Colonic mucosa (tissue), 4 donors: ENCODE results near the gene ATAD1. TPM values are rescaled to one million over a fixed set of nuclear protein-coding genes. Genes with fewer than 3 reads are reported as not detected.
"Not testable (repeated sequence)": the region's sequence is repeated elsewhere in the genome, so short reads cannot be mapped to it uniquely, and the experiment has no call there.

Source experiments
- DNase-seq: peaks from one replicate; pipeline ENCODE4 v3.0.0-alpha.2; 2020
- H3K27ac ChIP-seq: fragments of 200-600 bp; one replicate; pipeline ENCODE4 v1.8.0; 2021
- H3K27me3 ChIP-seq: fragments of 200-600 bp; one replicate; pipeline ENCODE4 v1.8.0; 2021
- H3K36me3 ChIP-seq: fragments of 200-600 bp; one replicate; pipeline ENCODE4 v1.8.0; 2021
- H3K4me1 ChIP-seq: fragments of 200-600 bp; one replicate; pipeline ENCODE4 v1.8.0; 2021; ENCODE audit warnings: mild to moderate bottlenecking
- H3K4me3 ChIP-seq: fragments of 200-600 bp; one replicate; pipeline ENCODE4 v1.8.0; 2021
- H3K9ac ChIP-seq, 2 donors: one replicate each; pipeline ENCODE4 v1.7.0; 2013; ENCODE audit warnings: control low read depth in 2 of 2, low read depth in 2 of 2, low read length in 2 of 2
- H3K9me3 ChIP-seq: fragments of 200-600 bp; one replicate; pipeline ENCODE4 v1.8.0; 2021
- CTCF ChIP-seq: fragments of 200-600 bp; IDR thresholded peaks from one replicate; pipeline ENCODE4 v1.8.0; 2022; ENCODE audit warnings: antibody characterized with exemption, mild to moderate bottlenecking
- intact Hi-C: fragments of 100-400 bp; cut with DNase I; formaldehyde crosslinking; loops from one replicate; pipeline ENCODE4 v1.14.1; 2022
- total RNA-seq, 2 donors: library from RNA; stranded (reverse); fragmentation: NEBNext Ultra II Directional in 1 of 2; extraction: Animal tissue kit (Norgen Biotek cat#: 25700) in 1 of 2; gene quantifications; one replicate each; pipeline ENCODE4 v1.2.1, GENCODE V29; 2021
- donor health status: healthy.
- donor health status: DM: no; HTN: no; CAD: no.
- donor health status: DM: no; HTN: no; CAD: no.

Gene ATAD1
- total RNA-seq, 2 donors from 2014 or later, result 38.1 to 59.9 TPM

- peak; percentile 70 for DNase-seq
- Histone ChIP-seq H3K27me3 (no peaks in the 10 kb centered on the region), H3K4me3 (no peak overlapping the region), H3K9me3 (no peaks in the 10 kb centered on the region), H3K36me3 (no peaks in the 10 kb centered on the region), H3K9ac (no peak overlapping the region), H3K27ac (no peak overlapping the region), H3K4me1 (no peaks in the 10 kb centered on the region)
- intact Hi-C loops, result loop anchor here (5.0 kb wide), 1 partner anchor 702 kb away; no protein-coding TSS in a partner anchor
- TF ChIP-seq CTCF, result peak; percentile 49
Measured at GRCh38 chr10:87850742-87851205, 32.7 kb upstream of the ATAD1 start.

- no peaks in the 10 kb centered on the region for H3K36me3 ChIP-seq
- no peak overlapping the region for H3K4me3 ChIP-seq
- no peaks in the 10 kb centered on the region for H3K9me3 ChIP-seq
- H3K27me3 ChIP-seq, result no peaks in the 10 kb centered on the region
- intact Hi-C loops, result no loop called here
- no peaks in the 10 kb centered on the region for H3K4me1 ChIP-seq
- no peak for DNase-seq
- no peak for TF ChIP-seq CTCF
- no peak overlapping the region for H3K9ac ChIP-seq
- H3K27ac ChIP-seq, result no peak overlapping the region
Measured at GRCh38 chr10:87849001-87849400, 31.0 kb upstream of the ATAD1 start.

- Histone ChIP-seq H3K27ac (no peak overlapping the region), H3K27me3 (no peaks in the 10 kb centered on the region), H3K9ac (no peak overlapping the region), H3K4me3 (no peak overlapping the region), H3K4me1 (peaks cover 4% of the 10 kb centered on the region), H3K36me3 (no peaks in the 10 kb centered on the region), H3K9me3 (no peaks in the 10 kb centered on the region)
- no peak for TF ChIP-seq CTCF
- DNase-seq, result no peak
- intact Hi-C loops, result no loop called here
Measured at GRCh38 chr10:87847550-87847949, 29.5 kb upstream of the ATAD1 start.

GRCh38 chr10:87846711-87847110 is 28.7 kb upstream of the ATAD1 start:
- intact Hi-C loops, H3K9ac ChIP-seq, H3K9me3 ChIP-seq, H3K27ac ChIP-seq, H3K4me3 ChIP-seq, DNase-seq, H3K36me3 ChIP-seq, H3K27me3 ChIP-seq, H3K4me1 ChIP-seq: not testable (repeated sequence)

GRCh38 chr10:87846023-87846422 is 28.0 kb upstream of the ATAD1 start:
- Histone ChIP-seq H3K27me3 (no peaks in the 10 kb centered on the region), H3K4me1 (peaks cover 4% of the 10 kb centered on the region), H3K27ac (no peak overlapping the region), H3K9ac (no peak overlapping the region), H3K9me3 (no peaks in the 10 kb centered on the region), H3K36me3 (no peaks in the 10 kb centered on the region), H3K4me3 (no peak overlapping the region)
- TF ChIP-seq CTCF, result no peak
- intact Hi-C loops, result no loop called here
- DNase-seq, result no peak

- intact Hi-C loops, result no loop called here
- H3K4me1 ChIP-seq, result peaks cover 4% of the 10 kb centered on the region
- no peaks in the 10 kb centered on the region for H3K36me3 ChIP-seq
- no peak overlapping the region for H3K27ac ChIP-seq
- H3K9ac ChIP-seq, result no peak overlapping the region
- DNase-seq, result no peak
- H3K4me3 ChIP-seq, result no peak overlapping the region
- no peak for TF ChIP-seq CTCF
- H3K9me3 ChIP-seq, result no peaks in the 10 kb centered on the region
- no peaks in the 10 kb centered on the region for H3K27me3 ChIP-seq
Measured at GRCh38 chr10:87845624-87845998, 27.6 kb upstream of the ATAD1 start.
